ENCODE data around the gene NTSR1.

DNA sequence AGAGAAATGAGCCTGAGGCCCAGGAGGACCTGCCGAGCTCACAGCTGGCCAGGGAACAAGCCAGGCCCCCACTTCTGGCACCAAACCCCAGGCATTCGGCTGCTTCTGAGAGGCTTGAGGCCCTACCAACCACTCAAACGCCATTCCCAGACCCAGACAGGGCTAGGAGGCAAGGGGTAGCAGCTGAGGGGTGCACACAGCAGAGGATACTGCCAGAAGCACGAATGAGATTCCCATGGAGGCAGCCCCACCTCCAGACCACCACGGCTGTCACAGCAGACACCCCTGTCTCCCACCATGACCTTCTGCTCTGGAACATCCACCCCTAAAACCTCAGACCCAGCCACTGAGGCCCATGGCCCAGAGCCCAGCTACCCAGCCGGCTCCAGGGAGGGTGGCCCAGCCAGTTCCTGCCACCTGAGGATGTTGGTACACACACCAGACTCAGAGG is 36.1 kb downstream of the NTSR1 start:
- TF ChIP-seq, protein P1, sequence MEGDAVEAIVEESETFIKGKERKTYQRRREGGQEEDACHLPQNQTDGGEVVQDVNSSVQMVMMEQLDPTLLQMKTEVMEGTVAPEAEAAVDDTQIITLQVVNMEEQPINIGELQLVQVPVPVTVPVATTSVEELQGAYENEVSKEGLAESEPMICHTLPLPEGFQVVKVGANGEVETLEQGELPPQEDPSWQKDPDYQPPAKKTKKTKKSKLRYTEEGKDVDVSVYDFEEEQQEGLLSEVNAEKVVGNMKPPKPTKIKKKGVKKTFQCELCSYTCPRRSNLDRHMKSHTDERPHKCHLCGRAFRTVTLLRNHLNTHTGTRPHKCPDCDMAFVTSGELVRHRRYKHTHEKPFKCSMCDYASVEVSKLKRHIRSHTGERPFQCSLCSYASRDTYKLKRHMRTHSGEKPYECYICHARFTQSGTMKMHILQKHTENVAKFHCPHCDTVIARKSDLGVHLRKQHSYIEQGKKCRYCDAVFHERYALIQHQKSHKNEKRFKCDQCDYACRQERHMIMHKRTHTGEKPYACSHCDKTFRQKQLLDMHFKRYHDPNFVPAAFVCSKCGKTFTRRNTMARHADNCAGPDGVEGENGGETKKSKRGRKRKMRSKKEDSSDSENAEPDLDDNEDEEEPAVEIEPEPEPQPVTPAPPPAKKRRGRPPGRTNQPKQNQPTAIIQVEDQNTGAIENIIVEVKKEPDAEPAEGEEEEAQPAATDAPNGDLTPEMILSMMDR (IDR thresholded peaks at IDR 0.05), result no peak
- no peak for TF ChIP-seq EZH2phosphoT487 (IDR thresholded peaks at IDR 0.05)

All from neural progenitor cell (in vitro differentiated cells).